Astrocyte (in vitro differentiated cells and primary cell): ENCODE data around the gene ACSM3. TPM values are rescaled to one million over a fixed set of nuclear protein-coding genes. Genes with fewer than 3 reads are reported as not detected.
A peak's percentile ranks its signal among the peaks of the same experiment; 100 is the strongest.

ENCODE experiments used
- DNase-seq: peaks from one replicate; pipeline ENCODE4 v3.0.0-alpha.2; 2010; ENCODE audit warnings: low read depth
- FAIRE-seq: peaks from 2 replicates; lab custom pipeline; 2011; peaks lifted over from hg19 to GRCh38; lab: Jason Lieb, UNC
- H2AFZ ChIP-seq: 2 replicates; pipeline ENCODE4 v1.6.0; 2012; ENCODE audit warnings: low read depth, low read length, inconsistent platforms
- H3K27ac ChIP-seq: 2 replicates; pipeline ENCODE4 v1.5.1; 2011; ENCODE audit warnings: low read depth, low read length, inconsistent platforms
- H3K27me3 ChIP-seq: 2 replicates; pipeline ENCODE4 v1.6.0; 2011; ENCODE audit warnings: low read length, inconsistent platforms; ENCODE audit not compliant: insufficient read depth
- H3K36me3 ChIP-seq: 2 replicates; pipeline ENCODE4 v1.5.1; 2011; ENCODE audit warnings: low read length, inconsistent platforms; ENCODE audit not compliant: insufficient read depth
- H3K4me1 ChIP-seq: 2 replicates; pipeline ENCODE4 v1.5.1; 2011; ENCODE audit warnings: low read length, inconsistent platforms; ENCODE audit not compliant: insufficient read depth
- H3K4me2 ChIP-seq: 2 replicates; pipeline ENCODE4 v1.6.0; 2012; ENCODE audit warnings: low read length, inconsistent platforms
- H3K4me3 ChIP-seq: 2 replicates; pipeline ENCODE4 v1.5.1; 2011; ENCODE audit warnings: low read depth, mild to moderate bottlenecking, low read length, inconsistent platforms; ENCODE audit not compliant: insufficient read depth
- H3K79me2 ChIP-seq: 2 replicates; pipeline ENCODE4 v1.6.0; 2012; ENCODE audit warnings: mild to moderate bottlenecking, low read length, inconsistent platforms; ENCODE audit not compliant: insufficient read depth
- H3K9ac ChIP-seq: 2 replicates; pipeline ENCODE4 v1.6.0; 2012; ENCODE audit warnings: mild to moderate bottlenecking, low read length, inconsistent platforms
- H3K9me3 ChIP-seq: 2 replicates; pipeline ENCODE4 v1.5.1; 2012; ENCODE audit warnings: low read depth, mild to moderate bottlenecking, low read length, inconsistent platforms; ENCODE audit not compliant: insufficient read depth
- H4K20me1 ChIP-seq: 2 replicates; pipeline ENCODE4 v1.6.0; 2012; ENCODE audit warnings: low read length, inconsistent platforms; ENCODE audit not compliant: insufficient read depth
- H3K27ac Mint-ChIP-seq: one replicate; pipeline ENCODE4 v1.8.0; 2021; ENCODE audit warnings: mild to moderate bottlenecking, mixed read lengths; ENCODE audit not compliant: unreplicated experiment
- H3K27me3 Mint-ChIP-seq: one replicate; pipeline ENCODE4 v1.8.0; 2021; ENCODE audit warnings: low read depth, mixed read lengths; ENCODE audit not compliant: unreplicated experiment
- H3K36me3 Mint-ChIP-seq: one replicate; pipeline ENCODE4 v1.8.0; 2021; ENCODE audit warnings: low read depth, mixed read lengths; ENCODE audit not compliant: unreplicated experiment
- H3K4me1 Mint-ChIP-seq: one replicate; pipeline ENCODE4 v1.8.0; 2021; ENCODE audit warnings: low read depth, mixed read lengths; ENCODE audit not compliant: unreplicated experiment
- H3K4me3 Mint-ChIP-seq: one replicate; pipeline ENCODE4 v1.8.0; 2021; ENCODE audit warnings: mild to moderate bottlenecking, moderate library complexity, mixed read lengths; ENCODE audit not compliant: unreplicated experiment
- H3K9me3 Mint-ChIP-seq: one replicate; pipeline ENCODE4 v1.8.0; 2021; ENCODE audit warnings: mild to moderate bottlenecking, mixed read lengths; ENCODE audit not compliant: unreplicated experiment
- CTCF ChIP-seq: IDR thresholded peaks from 2 replicates; pipeline ENCODE4 v1.5.1; 2011; ENCODE audit warnings: low read depth, mild to moderate bottlenecking, inconsistent platforms, low read length, moderate library complexity; ENCODE audit not compliant: insufficient read depth
- EZH2 ChIP-seq: IDR thresholded peaks from 2 replicates; pipeline ENCODE4 v1.6.1; 2012; ENCODE audit warnings: mild to moderate bottlenecking, low read length, inconsistent platforms; ENCODE audit not compliant: insufficient read depth
- total RNA-seq: library from RNA; stranded (reverse); gene quantifications from 2 replicates; pipeline ENCODE4 v1.2.1, GENCODE V29; 2021

ACSM3 gene
- total RNA-seq, 1 donor from 2014 or later, result 7.4 TPM

GRCh38 chr16:20774703-20775362, 11.0 kb downstream of the ACSM3 start:
- H3K9ac ChIP-seq, result no peak overlapping the region
- Mint-ChIP-seq H3K4me1 (no peaks in the 10 kb centered on the region), H3K9me3 (no peaks in the 10 kb centered on the region), H3K36me3 (no peaks in the 10 kb centered on the region), H3K27ac (no peak overlapping the region), H3K27me3 (no peaks in the 10 kb centered on the region), H3K4me3 (no peak overlapping the region)
- no peaks in the 10 kb centered on the region for H3K79me2 ChIP-seq
- H3K9me3 ChIP-seq, result no peaks in the 10 kb centered on the region
- H3K27me3 ChIP-seq, result no peaks in the 10 kb centered on the region
- no peaks in the 10 kb centered on the region for H3K36me3 ChIP-seq
- no peaks in the 10 kb centered on the region for H4K20me1 ChIP-seq
- H3K4me1 ChIP-seq, result no peaks in the 10 kb centered on the region
- no peak overlapping the region for H3K4me3 ChIP-seq
- TF ChIP-seq EZH2, result no peak
- TF ChIP-seq CTCF, result peak; percentile 59
- H3K4me2 ChIP-seq, result no peak overlapping the region
- peak; percentile 25 for DNase-seq
- no peak overlapping the region for H3K27ac ChIP-seq
- H2AFZ ChIP-seq, result no peak overlapping the region
- peak; percentile 20 for FAIRE-seq

- Histone ChIP-seq H3K4me3 (no peak overlapping the region), H3K27ac (no peak overlapping the region), H2AFZ (no peak overlapping the region), H3K9ac (no peak overlapping the region), H3K4me1 (no peaks in the 10 kb centered on the region), H3K36me3 (no peaks in the 10 kb centered on the region), H3K27me3 (no peaks in the 10 kb centered on the region), H3K9me3 (no peaks in the 10 kb centered on the region), H3K79me2 (no peaks in the 10 kb centered on the region), H4K20me1 (no peaks in the 10 kb centered on the region), H3K4me2 (no peak overlapping the region)
- Mint-ChIP-seq H3K27me3 (no peaks in the 10 kb centered on the region), H3K9me3 (no peaks in the 10 kb centered on the region), H3K36me3 (no peaks in the 10 kb centered on the region), H3K27ac (no peak overlapping the region), H3K4me1 (no peaks in the 10 kb centered on the region), H3K4me3 (no peak overlapping the region)
- FAIRE-seq, result no peak
- no peak for DNase-seq
- TF ChIP-seq EZH2 (no peak), CTCF (no peak)
Measured at GRCh38 chr16:20781697-20782096, 17.9 kb downstream of the ACSM3 start.

GRCh38 chr16:20782470-20782869, 18.7 kb downstream of the ACSM3 start:
- no peak for DNase-seq
- H3K9me3 ChIP-seq, result no peaks in the 10 kb centered on the region
- Mint-ChIP-seq H3K36me3 (no peaks in the 10 kb centered on the region), H3K9me3 (no peaks in the 10 kb centered on the region), H3K27me3 (no peaks in the 10 kb centered on the region), H3K4me1 (no peaks in the 10 kb centered on the region), H3K27ac (no peak overlapping the region), H3K4me3 (no peak overlapping the region)
- H3K27ac ChIP-seq, result no peak overlapping the region
- H4K20me1 ChIP-seq, result no peaks in the 10 kb centered on the region
- no peak overlapping the region for H2AFZ ChIP-seq
- H3K79me2 ChIP-seq, result no peaks in the 10 kb centered on the region
- no peak for TF ChIP-seq CTCF
- TF ChIP-seq EZH2, result no peak
- H3K27me3 ChIP-seq, result no peaks in the 10 kb centered on the region
- no peaks in the 10 kb centered on the region for H3K4me1 ChIP-seq
- FAIRE-seq, result no peak
- no peak overlapping the region for H3K9ac ChIP-seq
- no peak overlapping the region for H3K4me2 ChIP-seq
- H3K4me3 ChIP-seq, result no peak overlapping the region
- H3K36me3 ChIP-seq, result no peaks in the 10 kb centered on the region
